MM.1S (cell line): ENCODE measurements around the gene MATN1.

Experiments
- DNase-seq: peaks from one replicate; pipeline ENCODE4 v3.0.0-alpha.2; 2015
- H2AFZ ChIP-seq: fragments of 300-600 bp; sonication (generic); 2 replicates; pipeline ENCODE4 v1.6.0; 2016; ENCODE audit warnings: antibody characterized with exemption, low read length
- H3F3A ChIP-seq: fragments of 300-600 bp; sonication (generic); 2 replicates; pipeline ENCODE4 v1.6.1; 2016; ENCODE audit warnings: mild to moderate bottlenecking, antibody characterized with exemption, low read length, moderate library complexity, mixed read lengths; ENCODE audit not compliant: insufficient read depth
- H3K27ac ChIP-seq: fragments of 300-600 bp; sonication (generic); 2 replicates; pipeline ENCODE4 v1.5.1; 2016; ENCODE audit warnings: mild to moderate bottlenecking, low read length
- H3K27me3 ChIP-seq: fragments of 300-600 bp; sonication (generic); replicated peaks from 2 replicates; pipeline ENCODE4 v1.6.0; 2016; ENCODE audit warnings: low read length; ENCODE audit not compliant: insufficient read depth
- H3K36me3 ChIP-seq: fragments of 300-600 bp; sonication (generic); replicated peaks from 2 replicates; pipeline ENCODE4 v1.6.1; 2016; ENCODE audit warnings: mild to moderate bottlenecking, low read length, mixed read lengths; ENCODE audit not compliant: insufficient read depth
- H3K4me1 ChIP-seq: fragments of 300-600 bp; sonication (generic); 2 replicates; pipeline ENCODE4 v1.6.1; 2016; ENCODE audit warnings: low read length, mixed read lengths
- H3K4me2 ChIP-seq: fragments of 300-600 bp; sonication (generic); 2 replicates; pipeline ENCODE4 v1.6.0; 2016; ENCODE audit warnings: low read depth, low read length
- H3K4me3 ChIP-seq: fragments of 300-600 bp; sonication (generic); 2 replicates; pipeline ENCODE4 v1.5.1; 2016; ENCODE audit warnings: low read length, mixed read lengths
- H3K79me2 ChIP-seq: fragments of 300-600 bp; sonication (generic); 2 replicates; pipeline ENCODE4 v1.6.1; 2016; ENCODE audit warnings: mixed run types, low read length, mixed read lengths
- H3K9ac ChIP-seq: fragments of 300-600 bp; sonication (generic); 2 replicates; pipeline ENCODE4 v1.6.1; 2016; ENCODE audit warnings: low read length, mixed read lengths
- H3K9me2 ChIP-seq: fragments of 300-600 bp; sonication (generic); replicated peaks from 2 replicates; pipeline ENCODE4 v1.6.1; 2016; ENCODE audit warnings: mild to moderate bottlenecking, low read length, mixed read lengths; ENCODE audit not compliant: insufficient read depth
- H3K9me3 ChIP-seq: fragments of 300-600 bp; sonication (generic); replicated peaks from 2 replicates; pipeline ENCODE4 v1.6.1; 2016; ENCODE audit warnings: mild to moderate bottlenecking, low read length, mixed read lengths; ENCODE audit not compliant: insufficient read depth
- H4K20me1 ChIP-seq: fragments of 300-600 bp; sonication (generic); 2 replicates; pipeline ENCODE4 v1.6.1; 2016; ENCODE audit warnings: mild to moderate bottlenecking, low read length, moderate library complexity, mixed read lengths; ENCODE audit not compliant: insufficient read depth
- CTCF ChIP-seq: fragments of 300-600 bp; sonication (generic); IDR thresholded peaks from 2 replicates; pipeline ENCODE4 v1.5.1; 2016; ENCODE audit warnings: antibody characterized with exemption, low read length, mixed read lengths
- EZH2 ChIP-seq: fragments of 300-600 bp; sonication (generic); optimal IDR thresholded peaks from 2 replicates; pipeline ENCODE3; 2017; ENCODE audit warnings: low read depth, mild to moderate bottlenecking, antibody characterized with exemption, low read length, mixed read lengths
- EZH2phosphoT487 ChIP-seq: fragments of 300-600 bp; sonication (generic); IDR thresholded peaks from 2 replicates; pipeline ENCODE4 v1.6.1; 2018; ENCODE audit warnings: antibody characterized with exemption, low read length

MATN1 gene

GRCh38 chr1:30680879-30681278 lies 42.5 kb downstream of the MATN1 start:
- DNase-seq = no peak
- H3K4me1 ChIP-seq = no peaks in the 10 kb centered on the region
- no peaks in the 10 kb centered on the region for H3K9me2 ChIP-seq
- H3F3A ChIP-seq = no peaks in the 10 kb centered on the region
- no peak overlapping the region for H3K27ac ChIP-seq
- H3K9me3 ChIP-seq = no peaks in the 10 kb centered on the region
- H3K27me3 ChIP-seq = peaks cover 71% of the 10 kb centered on the region
- TF ChIP-seq EZH2phosphoT487 (no peak), EZH2 (no peak), CTCF (no peak)
- H4K20me1 ChIP-seq = no peaks in the 10 kb centered on the region
- no peak overlapping the region for H3K9ac ChIP-seq
- H3K36me3 ChIP-seq = no peaks in the 10 kb centered on the region
- H3K4me3 ChIP-seq = no peak overlapping the region
- H3K4me2 ChIP-seq = no peak overlapping the region
- H2AFZ ChIP-seq = no peak overlapping the region
- H3K79me2 ChIP-seq = no peaks in the 10 kb centered on the region

GRCh38 chr1:30680429-30680828 lies 43.0 kb downstream of the MATN1 start:
- no peak overlapping the region for H3K27ac ChIP-seq
- no peaks in the 10 kb centered on the region for H3K79me2 ChIP-seq
- H3K9me3 ChIP-seq = no peaks in the 10 kb centered on the region
- no peak overlapping the region for H2AFZ ChIP-seq
- H3K4me3 ChIP-seq = no peak overlapping the region
- H4K20me1 ChIP-seq = no peaks in the 10 kb centered on the region
- H3K4me1 ChIP-seq = no peaks in the 10 kb centered on the region
- DNase-seq = no peak
- no peak for TF ChIP-seq EZH2phosphoT487
- no peak for TF ChIP-seq CTCF
- no peak for TF ChIP-seq EZH2
- no peaks in the 10 kb centered on the region for H3F3A ChIP-seq
- no peaks in the 10 kb centered on the region for H3K9me2 ChIP-seq
- peaks cover 71% of the 10 kb centered on the region for H3K27me3 ChIP-seq
- no peak overlapping the region for H3K4me2 ChIP-seq
- no peak overlapping the region for H3K9ac ChIP-seq
- no peaks in the 10 kb centered on the region for H3K36me3 ChIP-seq

- Histone ChIP-seq H3K36me3 (no peaks in the 10 kb centered on the region), H4K20me1 (no peaks in the 10 kb centered on the region), H3K4me1 (no peaks in the 10 kb centered on the region), H3K9me3 (no peaks in the 10 kb centered on the region), H3F3A (no peaks in the 10 kb centered on the region), H2AFZ (no peak overlapping the region), H3K79me2 (no peaks in the 10 kb centered on the region), H3K27me3 (peaks cover 71% of the 10 kb centered on the region), H3K4me3 (no peak overlapping the region), H3K4me2 (no peak overlapping the region), H3K9me2 (no peaks in the 10 kb centered on the region), H3K9ac (no peak overlapping the region), H3K27ac (no peak overlapping the region)
- DNase-seq = no peak
- TF ChIP-seq EZH2phosphoT487 (no peak), EZH2 (no peak), CTCF (no peak)
Observed at GRCh38 chr1:30679976-30680305, 43.4 kb downstream of the MATN1 start.
